HG02938 (cell line): Measurements from ENCODE around the gene CDKN2AIPNL.
"Not testable (repeated sequence)": the region's sequence is repeated elsewhere in the genome, so short reads cannot be mapped to it uniquely, and the experiment has no call there.

Experiments used
- ATAC-seq: cut with Tn5 transposase; IDR thresholded peaks from one replicate; pipeline ENCODE4 v1.9.1; 2021; ENCODE audit warnings: mild to moderate bottlenecking, moderate library complexity; ENCODE audit not compliant: unreplicated experiment

Gene CDKN2AIPNL

DNA sequence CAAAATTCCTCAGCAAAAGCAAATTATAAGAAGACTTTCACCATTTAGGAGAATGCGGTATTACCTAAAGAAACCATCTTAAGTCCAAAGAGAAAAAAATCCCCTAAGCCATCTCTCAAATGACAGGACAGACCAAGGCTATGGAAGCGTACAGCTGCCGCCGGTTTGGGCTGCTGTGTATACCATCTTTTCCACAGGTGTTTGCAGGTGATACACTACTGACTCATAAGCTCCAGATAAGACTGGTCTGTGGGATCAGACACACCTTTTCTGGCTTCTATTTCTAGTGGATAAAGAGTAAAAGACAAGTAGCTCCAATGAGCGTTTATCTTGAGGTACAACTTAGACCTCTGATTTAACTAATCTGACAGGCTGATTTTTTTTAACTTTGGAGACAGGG, 7.7 kb downstream of the CDKN2AIPNL start:
- no peak for ATAC-seq

DNA sequence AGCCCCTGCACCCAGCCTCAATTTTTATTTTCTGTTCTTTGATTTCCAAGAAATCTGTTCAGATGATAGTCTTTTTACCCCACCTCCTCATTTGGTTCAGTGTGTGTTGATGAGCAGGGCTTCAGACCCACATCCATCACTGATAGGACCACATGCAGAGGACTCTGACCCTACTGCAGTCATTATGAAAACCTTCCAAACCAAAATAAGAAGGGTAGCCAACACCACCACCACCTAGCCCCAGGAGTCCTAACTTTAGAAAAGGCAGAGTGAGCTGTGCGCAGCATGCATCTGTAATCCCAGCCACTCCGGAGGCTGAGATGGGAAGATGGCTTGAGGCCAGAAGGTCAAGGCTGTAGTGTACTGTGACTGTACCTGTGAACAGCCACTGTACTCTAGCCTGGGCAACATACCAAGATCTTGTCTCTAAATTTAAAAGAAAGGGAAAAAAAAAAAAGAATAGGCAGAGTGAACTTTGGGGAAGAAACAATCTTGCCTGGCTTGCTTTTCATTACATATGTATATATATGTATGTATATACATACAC, 13.0 kb downstream of the CDKN2AIPNL start:
- no peak for ATAC-seq

DNA sequence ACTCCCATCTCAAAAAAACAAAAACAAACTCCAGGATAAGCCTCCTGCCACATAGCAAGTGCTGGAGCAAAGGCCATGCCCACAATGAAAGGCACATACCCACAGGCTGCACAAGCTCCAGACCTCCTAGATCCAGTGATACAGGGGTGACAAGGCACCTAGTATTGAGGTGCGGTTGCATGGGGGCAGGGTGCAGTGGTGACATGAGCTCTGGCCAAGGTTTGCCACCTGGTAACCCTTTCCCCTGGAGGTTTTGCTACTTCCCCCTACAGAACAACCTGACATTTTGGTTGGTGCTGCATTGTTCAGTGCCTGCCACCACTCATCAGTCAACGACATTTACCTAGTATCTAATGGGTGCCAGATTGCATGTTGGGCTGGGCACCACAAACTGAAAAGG, 14.5 kb downstream of the CDKN2AIPNL start:
- ATAC-seq, result no peak

DNA sequence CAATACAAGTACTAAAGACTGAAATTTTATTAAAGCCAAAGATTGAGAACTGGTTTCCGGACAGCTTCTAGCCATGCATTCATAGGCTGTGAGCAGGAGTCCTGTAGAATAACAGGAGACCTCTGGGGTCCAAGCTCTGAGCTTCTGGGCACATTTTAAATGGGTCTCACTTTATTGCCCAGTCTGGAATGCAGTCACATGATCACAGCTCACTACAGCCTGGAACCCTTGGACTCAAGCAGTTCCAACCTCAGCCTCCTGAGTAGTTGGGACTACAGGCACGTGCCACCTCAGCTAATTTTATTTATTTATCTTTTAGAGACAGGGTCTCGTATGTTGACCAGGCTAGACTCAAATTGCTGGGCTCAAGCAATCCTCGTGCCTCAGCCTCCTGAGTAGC, 15.4 kb downstream of the CDKN2AIPNL start:
- no peak for ATAC-seq

DNA sequence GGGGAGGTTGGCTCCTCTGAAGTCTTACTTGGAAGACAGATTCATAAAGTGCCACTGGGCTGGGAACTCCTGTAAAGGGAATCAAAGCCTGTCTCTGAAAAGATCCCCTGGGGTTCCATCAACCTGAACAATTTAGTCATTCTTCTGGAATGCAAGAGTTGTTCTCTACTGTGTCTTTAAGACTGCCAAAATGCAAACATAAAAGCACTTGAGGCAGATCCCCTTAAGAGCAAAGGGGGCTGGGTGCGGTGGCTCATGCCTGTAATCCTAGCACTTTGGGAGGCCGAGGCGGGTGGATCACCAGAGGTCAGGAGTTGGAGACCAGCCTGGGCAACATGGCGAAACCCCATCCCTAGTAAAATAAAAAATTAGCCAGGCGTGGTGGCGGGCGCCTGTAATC, 16.7 kb downstream of the CDKN2AIPNL start:
- no peak for ATAC-seq

DNA sequence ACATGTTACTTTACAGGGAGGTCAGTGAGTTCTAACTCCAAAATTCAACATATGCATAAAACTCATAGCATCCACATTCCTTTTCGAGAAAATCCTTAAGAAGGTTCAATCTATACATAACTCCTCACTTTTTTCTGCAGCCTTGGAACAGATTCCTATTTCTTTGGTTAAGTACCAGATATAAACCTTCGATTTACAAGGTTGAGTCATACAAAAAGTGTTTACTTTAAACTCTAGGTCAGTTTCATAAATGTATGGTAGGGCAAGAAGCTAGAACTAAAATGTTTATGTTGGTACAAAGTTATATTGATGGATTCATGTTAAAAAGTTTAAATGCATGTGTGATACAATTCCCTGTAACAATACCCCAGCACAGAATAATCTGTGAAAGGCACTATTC, 19.4 kb downstream of the CDKN2AIPNL start:
- ATAC-seq, result no peak

DNA sequence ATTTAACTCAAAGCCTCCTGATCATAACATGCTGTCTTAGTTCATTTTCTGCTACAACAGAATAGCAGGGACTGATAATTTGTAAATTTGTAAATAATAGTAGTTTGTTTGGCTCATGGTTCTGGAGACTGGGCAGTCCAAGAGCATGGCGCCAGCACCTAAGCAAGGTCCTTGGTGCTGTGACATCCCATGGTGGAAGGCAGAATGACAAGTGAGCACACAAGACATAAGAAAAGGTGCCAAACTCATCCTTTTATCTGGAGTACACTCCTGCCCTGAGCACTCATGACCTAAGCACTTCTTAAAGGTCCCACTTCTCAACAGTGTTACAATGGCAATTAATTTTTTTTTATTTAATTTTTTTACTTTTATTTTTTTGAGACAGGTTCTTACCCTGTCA, 24.2 kb downstream of the CDKN2AIPNL start:
- no peak for ATAC-seq

DNA sequence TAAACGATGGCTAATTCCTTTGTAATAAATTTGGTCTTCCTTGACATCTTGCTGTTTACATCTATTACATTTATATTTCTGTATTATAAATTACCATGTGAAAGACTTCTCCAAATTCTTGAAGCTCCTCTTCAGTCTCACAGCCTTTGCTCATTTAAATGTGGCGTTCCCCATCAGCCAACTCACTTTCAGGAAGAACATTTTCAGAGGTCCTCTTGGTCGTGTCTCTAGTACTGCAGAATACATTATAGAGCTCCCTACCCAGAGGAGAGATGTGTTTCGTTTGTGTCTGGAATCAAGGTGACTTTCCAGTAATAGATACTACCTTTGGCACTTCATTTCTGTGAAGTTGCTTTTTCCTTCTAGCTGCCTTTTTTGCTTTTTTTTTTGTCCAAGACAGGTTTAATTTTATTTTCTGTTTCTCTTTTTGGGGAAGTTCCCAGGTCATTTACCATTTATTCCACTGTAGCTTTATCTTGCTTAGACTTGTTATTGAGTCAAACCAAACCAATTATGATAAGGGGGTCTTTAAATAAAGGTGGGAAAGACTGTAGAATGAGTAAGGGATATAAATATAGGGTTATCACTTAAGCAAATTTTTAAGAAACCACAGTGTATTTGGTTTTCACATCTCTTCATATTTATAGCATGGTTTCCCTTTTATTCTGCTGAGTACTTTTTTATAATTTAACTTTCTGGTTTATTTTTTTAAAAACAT, 27.5 kb downstream of the CDKN2AIPNL start:
- no peak for ATAC-seq

DNA sequence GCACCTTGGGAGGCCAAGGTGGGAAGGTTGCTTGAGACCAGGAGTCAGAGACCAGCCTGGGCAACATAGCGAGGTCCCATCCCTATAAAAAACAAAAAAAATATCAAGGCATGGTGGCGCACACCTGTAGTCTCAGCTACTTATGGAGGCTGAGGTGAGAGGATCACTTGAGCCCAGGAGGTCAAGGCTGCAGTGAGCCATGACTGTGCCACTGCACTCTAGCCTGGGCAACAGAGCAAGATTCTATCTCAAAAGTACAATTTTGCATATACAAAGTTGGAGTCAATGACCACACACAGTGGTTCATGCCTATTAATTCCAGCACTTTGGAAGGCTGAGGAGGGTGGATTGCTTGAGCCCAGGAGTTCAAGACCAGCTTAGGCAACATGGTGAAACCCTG, 29.5 kb downstream of the CDKN2AIPNL start:
- not testable (repeated sequence) for ATAC-seq

DNA sequence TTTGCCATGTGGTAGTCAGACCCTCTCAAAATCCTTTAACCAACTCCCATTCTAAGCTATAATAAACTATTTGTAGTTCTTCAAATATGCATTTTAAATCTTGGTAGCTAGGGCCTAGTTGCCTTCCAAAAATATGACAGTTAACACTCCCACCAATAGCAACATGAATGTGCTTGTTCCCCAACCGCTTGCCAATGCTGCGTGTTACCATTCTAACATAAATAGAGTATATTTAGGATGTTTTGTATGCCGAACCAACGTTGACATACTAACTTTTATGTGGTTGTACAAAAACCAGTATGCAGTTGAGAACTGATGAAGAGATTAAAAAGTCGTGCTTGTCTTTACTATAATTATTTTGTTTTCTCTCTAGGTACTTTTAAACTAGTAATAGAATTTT, 31.3 kb downstream of the CDKN2AIPNL start:
- ATAC-seq, result no peak

DNA sequence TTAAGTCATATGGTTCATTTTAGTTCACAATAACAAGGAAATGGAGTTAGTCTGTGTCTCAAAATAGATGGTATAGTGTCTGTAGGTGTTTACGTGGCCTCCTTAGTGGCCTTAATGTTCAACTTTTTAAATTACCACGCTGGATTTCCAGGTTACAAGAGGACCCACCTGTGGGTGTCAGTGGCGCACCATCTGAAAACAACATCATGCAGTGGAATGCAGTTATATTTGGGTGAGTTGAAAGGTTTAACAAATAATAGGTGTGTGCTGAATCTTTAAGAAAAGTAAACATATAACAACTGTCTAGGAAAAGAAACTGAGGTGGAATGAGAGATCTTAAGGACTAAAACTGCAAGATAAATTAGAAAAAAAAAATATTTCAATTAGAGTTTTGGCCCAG, 37.4 kb downstream of the CDKN2AIPNL start:
- no peak for ATAC-seq

DNA sequence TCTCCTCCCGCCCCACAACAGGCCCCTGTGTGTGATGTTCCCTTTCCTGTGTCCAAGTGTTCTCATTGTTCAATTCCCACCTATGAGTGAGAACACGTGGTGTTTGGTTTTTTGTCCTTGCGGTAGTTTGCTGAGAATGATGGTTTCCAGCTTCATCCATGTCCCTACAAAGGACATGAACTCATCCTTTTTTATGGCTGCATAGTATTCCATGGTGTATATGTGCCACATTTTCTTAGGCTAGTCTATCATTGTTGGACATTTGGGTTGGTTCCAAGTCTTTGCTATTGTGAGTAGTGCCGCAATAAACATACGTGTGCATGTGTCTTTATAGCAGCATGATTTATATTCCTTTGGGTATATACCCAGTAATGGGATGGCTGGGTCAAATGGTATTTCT, 38.0 kb downstream of the CDKN2AIPNL start:
- not testable (repeated sequence) for ATAC-seq

DNA sequence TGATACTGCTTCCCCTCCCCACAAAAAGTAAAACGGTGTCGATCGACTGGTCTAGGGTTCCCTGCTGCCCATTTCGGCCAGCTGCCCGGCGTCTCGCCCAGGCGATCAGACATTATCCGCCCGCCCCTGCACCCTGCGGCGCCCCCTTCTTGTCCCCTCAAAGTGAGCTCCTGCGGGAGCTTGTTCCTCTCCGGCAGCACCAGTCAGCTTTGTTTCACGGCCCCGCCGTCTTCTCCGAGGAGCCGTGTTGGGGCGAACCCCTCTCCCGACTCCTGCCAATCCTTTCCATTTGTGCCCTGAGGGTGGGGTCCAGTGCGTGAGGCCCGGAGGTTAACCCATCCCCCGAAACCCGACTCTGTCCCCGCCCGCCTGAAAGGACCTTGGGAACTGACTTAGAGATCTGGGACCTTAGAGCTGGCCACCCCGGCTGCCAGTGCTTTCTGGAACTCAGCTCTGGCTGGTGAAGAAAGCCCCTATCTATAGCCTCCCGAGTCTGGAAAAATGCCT, 39.8 kb downstream of the CDKN2AIPNL start:
- no peak for ATAC-seq

DNA sequence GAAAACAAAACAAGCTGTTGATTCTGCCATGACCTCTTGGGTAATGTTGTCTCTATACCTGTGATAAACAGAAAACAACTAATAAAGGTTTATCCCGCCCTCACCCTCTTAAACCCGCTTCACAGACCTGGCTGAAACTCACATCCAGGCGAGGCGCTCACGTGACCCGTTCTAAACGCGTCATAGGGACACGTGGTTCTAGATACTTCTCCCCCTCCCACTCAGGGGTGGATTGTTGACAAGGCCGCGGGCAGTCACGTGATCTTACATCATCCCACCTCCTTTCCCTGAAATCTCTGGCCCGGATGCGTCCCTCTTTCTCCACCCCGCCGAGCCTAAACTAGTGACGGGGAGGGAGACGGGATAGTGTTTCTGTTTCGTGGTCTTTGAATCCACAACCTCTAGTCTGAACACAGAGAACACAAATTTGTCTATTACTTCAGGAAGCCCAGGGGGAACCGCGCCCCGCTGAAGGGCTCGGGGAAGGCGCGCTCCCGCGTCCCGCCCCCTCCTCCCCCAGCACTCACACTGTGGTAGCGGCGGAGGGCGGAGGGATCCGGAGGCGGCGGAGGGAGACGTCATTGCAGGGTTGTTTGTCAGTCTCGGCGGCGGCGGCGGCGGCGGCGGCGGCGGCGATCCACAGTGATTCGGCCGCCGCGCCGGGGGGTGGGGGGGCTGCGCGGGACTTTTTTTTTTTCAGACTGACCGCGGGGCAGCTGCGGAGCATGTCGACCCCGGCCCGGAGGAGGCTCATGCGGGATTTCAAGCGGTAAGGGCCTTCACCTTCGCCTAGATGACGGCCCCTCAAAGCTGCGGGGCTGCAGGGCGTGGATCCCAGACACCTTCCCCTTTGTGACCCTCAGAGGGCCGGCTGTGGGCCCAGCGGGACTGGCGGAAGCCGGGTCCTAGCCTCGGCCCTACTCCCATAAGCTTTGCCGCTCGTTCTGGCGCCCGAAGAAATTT, 40.5 kb downstream of the CDKN2AIPNL start, which contains the start of gene UBE2B:
Gene UBE2B, plus strand, starts transcription at position 699 of the 963 bp plus-strand sequence. Its CDS starts 27 bp downstream, at position 726.
- ATAC-seq, result peak; percentile 71

DNA sequence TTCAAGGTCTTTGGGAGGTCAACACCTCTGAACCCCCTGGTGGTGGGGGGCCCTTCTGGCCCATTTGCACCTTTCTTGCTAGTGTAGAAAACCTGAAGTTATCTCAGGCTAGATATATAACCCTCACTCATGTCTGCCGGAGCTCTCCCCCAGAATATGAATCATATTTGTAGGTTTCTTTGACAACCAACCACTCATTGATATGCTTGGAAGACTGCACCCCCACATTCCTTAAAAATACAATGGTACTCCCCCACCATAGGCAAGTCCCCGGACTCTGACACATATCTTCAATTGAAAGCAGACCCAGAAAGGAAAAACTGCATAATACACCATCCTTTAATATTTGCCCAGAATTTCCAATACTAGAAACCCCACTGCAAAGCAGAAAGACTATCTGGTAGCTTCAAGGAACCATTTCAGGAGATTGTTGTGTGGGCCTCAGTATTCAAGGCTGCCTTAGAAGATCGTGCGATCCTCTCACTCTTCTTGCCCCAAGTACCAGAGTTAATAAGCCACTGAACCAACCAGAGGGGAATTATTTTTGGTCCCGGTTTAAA, 41.3 kb downstream of the CDKN2AIPNL start:
- ATAC-seq, result peak; percentile 3

DNA sequence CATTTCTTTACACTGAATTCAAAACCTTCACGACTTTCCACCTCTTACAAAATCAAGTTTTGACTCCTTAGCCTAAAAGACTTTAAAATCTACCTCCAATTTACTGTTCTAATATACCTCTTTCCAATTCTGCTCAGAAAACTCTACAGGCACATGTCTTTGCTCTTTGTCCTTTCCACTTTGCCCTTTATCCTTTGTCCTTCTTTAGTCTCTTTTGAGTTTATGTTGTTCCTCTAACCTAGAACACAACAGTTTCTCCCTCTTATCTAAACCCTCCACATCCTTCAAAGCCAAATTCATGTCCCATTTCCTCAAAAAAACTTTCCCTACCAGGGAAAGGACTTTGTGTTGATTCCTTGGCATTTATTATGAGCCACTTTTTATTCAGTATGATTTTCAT, 46.1 kb downstream of the CDKN2AIPNL start:
- ATAC-seq, result no peak

DNA sequence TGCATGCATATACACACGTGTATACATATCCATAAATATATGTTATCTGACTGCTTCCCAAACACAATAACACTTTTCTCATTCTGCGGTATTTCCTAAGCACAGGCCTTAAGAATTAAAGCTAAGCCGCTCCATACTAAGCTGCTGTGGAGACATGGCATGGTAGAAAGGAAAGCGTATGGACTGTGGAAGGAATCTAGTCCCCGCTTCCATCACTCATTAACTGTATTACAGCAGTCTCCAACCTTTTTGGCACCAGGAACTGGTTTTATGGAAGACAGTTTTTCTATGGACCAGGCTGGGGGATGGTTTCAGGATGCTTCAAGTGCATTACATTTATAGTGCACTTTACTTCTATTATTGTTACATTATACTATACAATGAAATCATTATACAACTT, 56.0 kb downstream of the CDKN2AIPNL start:
- ATAC-seq, result no peak
